ENCODE data around the gene KRTDAP.

- TF ChIP-seq POLR2A (IDR thresholded peaks at IDR 0.05; ENCODE audit: low read depth, low read length) = no peak
- TF ChIP-seq TBL1XR1 (IDR thresholded peaks at IDR 0.05; ENCODE audit: low read depth, low read length) = no peak
- TF ChIP-seq IRF3 (IDR thresholded peaks at IDR 0.05) = no peak
- no peak for TF ChIP-seq ASH2L (IDR thresholded peaks at IDR 0.05; ENCODE audit: borderline replicate concordance, low read depth)
- TF ChIP-seq POLR2AphosphoS5 (IDR thresholded peaks at IDR 0.05; ENCODE audit: low read length) = no peak
- TF ChIP-seq ZNF274 (IDR thresholded peaks at IDR 0.05; ENCODE audit: insufficient read depth, insufficient read length) = no peak
- TF ChIP-seq USF2 (IDR thresholded peaks at IDR 0.05; ENCODE audit: borderline replicate concordance, low read depth, low read length) = no peak
- TF ChIP-seq CTCF (IDR thresholded peaks at IDR 0.05 in 2 of 3, conservative IDR thresholded peaks at IDR 0.05 in 1 of 3; ENCODE audit: control insufficient read depth in 2 of 3, extremely low read depth in 1 of 3, insufficient read depth in 1 of 3, low read depth in 3 of 3, low read length in 3 of 3) = no peak
- TF ChIP-seq HDAC2 (IDR thresholded peaks at IDR 0.05) = no peak
- TF ChIP-seq ETV6 (conservative IDR thresholded peaks at IDR 0.05 in 1 of 2, IDR thresholded peaks at IDR 0.05 in 1 of 2; ENCODE audit: borderline replicate concordance in 1 of 2, low read depth in 1 of 2) = no peak
- TF ChIP-seq CUX1 (IDR thresholded peaks at IDR 0.05; ENCODE audit: insufficient replicate concordance, low read depth, low read length) = no peak
- TF ChIP-seq JUND (IDR thresholded peaks at IDR 0.05; ENCODE audit: low read depth, low read length) = no peak
Observed at GRCh38 chr19:35533201-35533821, 43.0 kb upstream of the KRTDAP start, which contains the start of gene GAPDHS.

Data from GM12878 (cell line).